Measurements from ENCODE around the gene NF1.

DNA sequence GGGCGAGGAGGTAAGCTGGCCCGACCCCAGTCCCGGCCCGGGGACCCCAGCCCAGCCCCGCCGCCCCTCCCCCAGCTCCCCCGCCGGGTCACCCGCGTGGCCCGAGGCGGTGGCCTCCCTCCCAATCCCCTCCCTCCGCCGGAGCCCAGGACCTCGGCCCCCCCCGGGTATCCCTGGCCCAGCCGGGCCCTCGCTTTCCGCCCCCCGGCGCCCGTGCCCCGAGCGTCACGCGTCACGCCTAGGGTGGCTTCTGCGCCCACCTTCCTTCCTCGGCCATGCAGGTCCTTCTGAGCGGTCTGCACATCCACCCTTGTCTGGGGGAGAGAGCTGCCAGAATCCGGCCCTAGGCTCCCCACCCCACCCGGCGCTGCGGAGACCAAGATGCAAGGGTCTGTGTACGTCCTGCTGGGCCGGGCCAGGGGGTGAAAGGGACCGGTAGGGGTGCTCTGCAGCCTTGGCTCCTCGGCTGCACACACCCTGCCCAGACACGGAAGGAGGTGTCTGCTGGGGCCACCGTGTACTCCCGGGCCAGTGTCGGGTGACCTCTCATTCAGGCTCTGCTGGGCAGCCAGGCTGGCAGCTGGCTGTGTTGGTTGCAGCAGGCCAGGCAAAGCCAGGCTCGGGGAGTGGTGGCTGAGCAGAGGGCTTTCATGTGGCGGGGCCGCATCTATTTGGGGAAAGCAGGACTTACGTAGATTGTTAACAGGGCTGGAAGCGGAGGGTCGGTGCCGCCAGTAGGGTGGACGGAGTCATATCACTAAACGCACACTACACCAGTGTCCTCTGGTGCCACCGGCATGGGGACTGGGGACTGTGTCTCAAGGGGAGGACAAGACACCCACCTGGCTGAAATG, 297.5 kb downstream of the NF1 start:
- no peak for TF ChIP-seq NRF1 (IDR thresholded peaks at IDR 0.05; ENCODE audit: low read depth, low read length)
- TF ChIP-seq, protein P1, sequence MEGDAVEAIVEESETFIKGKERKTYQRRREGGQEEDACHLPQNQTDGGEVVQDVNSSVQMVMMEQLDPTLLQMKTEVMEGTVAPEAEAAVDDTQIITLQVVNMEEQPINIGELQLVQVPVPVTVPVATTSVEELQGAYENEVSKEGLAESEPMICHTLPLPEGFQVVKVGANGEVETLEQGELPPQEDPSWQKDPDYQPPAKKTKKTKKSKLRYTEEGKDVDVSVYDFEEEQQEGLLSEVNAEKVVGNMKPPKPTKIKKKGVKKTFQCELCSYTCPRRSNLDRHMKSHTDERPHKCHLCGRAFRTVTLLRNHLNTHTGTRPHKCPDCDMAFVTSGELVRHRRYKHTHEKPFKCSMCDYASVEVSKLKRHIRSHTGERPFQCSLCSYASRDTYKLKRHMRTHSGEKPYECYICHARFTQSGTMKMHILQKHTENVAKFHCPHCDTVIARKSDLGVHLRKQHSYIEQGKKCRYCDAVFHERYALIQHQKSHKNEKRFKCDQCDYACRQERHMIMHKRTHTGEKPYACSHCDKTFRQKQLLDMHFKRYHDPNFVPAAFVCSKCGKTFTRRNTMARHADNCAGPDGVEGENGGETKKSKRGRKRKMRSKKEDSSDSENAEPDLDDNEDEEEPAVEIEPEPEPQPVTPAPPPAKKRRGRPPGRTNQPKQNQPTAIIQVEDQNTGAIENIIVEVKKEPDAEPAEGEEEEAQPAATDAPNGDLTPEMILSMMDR (IDR thresholded peaks at IDR 0.05), result no peak
- TF ChIP-seq, protein P2, sequence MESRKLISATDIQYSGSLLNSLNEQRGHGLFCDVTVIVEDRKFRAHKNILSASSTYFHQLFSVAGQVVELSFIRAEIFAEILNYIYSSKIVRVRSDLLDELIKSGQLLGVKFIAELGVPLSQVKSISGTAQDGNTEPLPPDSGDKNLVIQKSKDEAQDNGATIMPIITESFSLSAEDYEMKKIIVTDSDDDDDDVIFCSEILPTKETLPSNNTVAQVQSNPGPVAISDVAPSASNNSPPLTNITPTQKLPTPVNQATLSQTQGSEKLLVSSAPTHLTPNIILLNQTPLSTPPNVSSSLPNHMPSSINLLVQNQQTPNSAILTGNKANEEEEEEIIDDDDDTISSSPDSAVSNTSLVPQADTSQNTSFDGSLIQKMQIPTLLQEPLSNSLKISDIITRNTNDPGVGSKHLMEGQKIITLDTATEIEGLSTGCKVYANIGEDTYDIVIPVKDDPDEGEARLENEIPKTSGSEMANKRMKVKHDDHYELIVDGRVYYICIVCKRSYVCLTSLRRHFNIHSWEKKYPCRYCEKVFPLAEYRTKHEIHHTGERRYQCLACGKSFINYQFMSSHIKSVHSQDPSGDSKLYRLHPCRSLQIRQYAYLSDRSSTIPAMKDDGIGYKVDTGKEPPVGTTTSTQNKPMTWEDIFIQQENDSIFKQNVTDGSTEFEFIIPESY (IDR thresholded peaks at IDR 0.05; ENCODE audit: borderline replicate concordance, low read depth), result no peak
- TF ChIP-seq RAD21 (IDR thresholded peaks at IDR 0.05; ENCODE audit: low read length), result peak; percentile 18; the same call in 1 of the 2 replicates
- TF ChIP-seq RCOR1 (IDR thresholded peaks at IDR 0.05; ENCODE audit: low read length), result no peak
- no peak for TF ChIP-seq YY1 (IDR thresholded peaks at IDR 0.05; ENCODE audit: low read depth)
- TF ChIP-seq TCF12 (IDR thresholded peaks at IDR 0.05), result no peak
- TF ChIP-seq POLR2AphosphoS5 (IDR thresholded peaks at IDR 0.05; ENCODE audit: low read depth, low read length), result no peak
- TF ChIP-seq, protein P3, sequence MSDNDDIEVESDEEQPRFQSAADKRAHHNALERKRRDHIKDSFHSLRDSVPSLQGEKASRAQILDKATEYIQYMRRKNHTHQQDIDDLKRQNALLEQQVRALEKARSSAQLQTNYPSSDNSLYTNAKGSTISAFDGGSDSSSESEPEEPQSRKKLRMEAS (IDR thresholded peaks at IDR 0.05; ENCODE audit: low read depth), result no peak
- TF ChIP-seq RFX5 (IDR thresholded peaks at IDR 0.05; ENCODE audit: low read length), result no peak
